Measurements from ENCODE around the gene ADAM12.

The ADAM12 gene

GRCh38 chr10:126034586-126034985 is 353.7 kb downstream of the ADAM12 start:
- DNase-seq (ENCODE audit: low read depth, low spot score), result no peak
- ChIA-PET POLR2A (no interaction called here), CTCF (no interaction called here)
- no peak overlapping the region for H3K4me3 ChIP-seq (ENCODE audit: low read depth, low read length)
- TF ChIP-seq, protein P1, sequence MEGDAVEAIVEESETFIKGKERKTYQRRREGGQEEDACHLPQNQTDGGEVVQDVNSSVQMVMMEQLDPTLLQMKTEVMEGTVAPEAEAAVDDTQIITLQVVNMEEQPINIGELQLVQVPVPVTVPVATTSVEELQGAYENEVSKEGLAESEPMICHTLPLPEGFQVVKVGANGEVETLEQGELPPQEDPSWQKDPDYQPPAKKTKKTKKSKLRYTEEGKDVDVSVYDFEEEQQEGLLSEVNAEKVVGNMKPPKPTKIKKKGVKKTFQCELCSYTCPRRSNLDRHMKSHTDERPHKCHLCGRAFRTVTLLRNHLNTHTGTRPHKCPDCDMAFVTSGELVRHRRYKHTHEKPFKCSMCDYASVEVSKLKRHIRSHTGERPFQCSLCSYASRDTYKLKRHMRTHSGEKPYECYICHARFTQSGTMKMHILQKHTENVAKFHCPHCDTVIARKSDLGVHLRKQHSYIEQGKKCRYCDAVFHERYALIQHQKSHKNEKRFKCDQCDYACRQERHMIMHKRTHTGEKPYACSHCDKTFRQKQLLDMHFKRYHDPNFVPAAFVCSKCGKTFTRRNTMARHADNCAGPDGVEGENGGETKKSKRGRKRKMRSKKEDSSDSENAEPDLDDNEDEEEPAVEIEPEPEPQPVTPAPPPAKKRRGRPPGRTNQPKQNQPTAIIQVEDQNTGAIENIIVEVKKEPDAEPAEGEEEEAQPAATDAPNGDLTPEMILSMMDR (IDR thresholded peaks at IDR 0.05; ENCODE audit: insufficient read depth, low read length, missing control alignments), result no peak

DNA sequence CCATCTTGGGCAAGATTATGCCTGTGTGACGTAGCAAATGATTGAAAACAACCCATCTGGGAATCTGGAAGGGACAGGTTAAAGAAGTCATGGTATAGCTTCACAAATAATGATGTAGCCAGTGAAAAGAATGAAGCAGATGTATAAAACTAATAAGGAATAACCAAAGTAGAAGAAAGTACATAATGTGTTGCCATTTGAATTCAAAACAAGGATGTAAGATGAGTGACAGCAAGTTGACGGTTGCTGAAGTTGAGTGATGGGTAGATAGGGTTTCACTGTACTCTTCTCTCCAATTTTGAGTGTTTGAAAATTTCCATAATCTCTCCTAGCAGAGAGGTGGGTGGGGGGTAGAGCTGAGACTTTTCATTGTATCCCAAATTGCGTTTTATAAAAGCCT is 358.3 kb downstream of the ADAM12 start:
- TF ChIP-seq, protein P1 (IDR thresholded peaks at IDR 0.05; ENCODE audit: insufficient read depth, low read length, missing control alignments), result no peak
- no peak overlapping the region for H3K4me3 ChIP-seq (ENCODE audit: low read depth, low read length)
- DNase-seq (ENCODE audit: low read depth, low spot score), result no peak
- ChIA-PET POLR2A (no interaction called here), CTCF (interaction anchor here (1.3 kb wide), 2 partner anchors 10 to 43 kb away, joined by 3 read pairs; no protein-coding TSS in a partner anchor)

DNA sequence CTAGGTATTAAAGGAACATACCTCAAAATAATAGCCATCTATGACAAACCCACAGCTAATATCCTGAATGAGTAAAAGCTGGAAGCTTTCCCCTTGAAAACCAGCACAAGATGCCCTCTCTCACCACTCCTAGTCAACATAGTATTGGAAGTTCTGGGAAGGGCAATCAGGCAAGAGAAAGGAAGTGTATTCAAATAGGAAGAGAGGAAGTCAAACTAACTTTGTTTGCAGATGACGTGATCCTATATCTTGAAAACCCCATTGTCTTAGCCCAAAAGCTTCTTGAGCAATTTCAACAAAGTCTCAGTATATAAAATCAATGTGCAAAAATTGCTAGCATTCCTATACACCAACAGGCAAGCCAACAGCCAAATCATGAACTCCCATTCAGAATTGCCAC is 360.6 kb downstream of the ADAM12 start:
- TF ChIP-seq, protein P1 (IDR thresholded peaks at IDR 0.05; ENCODE audit: insufficient read depth, low read length, missing control alignments), result no peak
- DNase-seq (ENCODE audit: low read depth, low spot score), result no peak
- CTCF ChIA-PET, result interaction anchor here (0.7 kb wide), 1 partner anchor 14 kb away, joined by 4 read pairs; no protein-coding TSS in a partner anchor
- no peak overlapping the region for H3K4me3 ChIP-seq (ENCODE audit: low read depth, low read length)
- POLR2A ChIA-PET, result no interaction called here

DNA sequence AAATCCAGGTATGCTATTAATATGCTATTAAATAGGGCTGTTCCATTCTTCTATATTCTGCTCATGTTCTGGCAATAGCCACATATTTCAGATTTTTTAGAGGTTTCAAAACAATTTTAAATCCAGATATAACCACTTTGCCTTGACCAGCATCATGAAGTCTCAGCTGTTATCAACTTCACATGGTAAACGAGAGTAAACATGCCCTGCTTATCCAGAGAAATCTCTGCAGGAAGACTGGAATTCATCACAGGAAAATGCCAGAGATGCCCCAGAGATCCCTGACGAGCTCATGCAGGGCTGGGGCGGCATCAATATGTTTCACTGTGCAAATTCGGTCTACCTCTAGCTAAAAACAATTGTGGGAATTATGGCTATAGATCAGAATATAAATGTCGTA is 365.4 kb downstream of the ADAM12 start:
- CTCF ChIA-PET, result no interaction called here
- no peak overlapping the region for H3K4me3 ChIP-seq (ENCODE audit: low read depth, low read length)

GRCh38 chr10:126021833-126022500 is 366.3 kb downstream of the ADAM12 start:
- ChIA-PET CTCF (interaction anchor here (0.9 to 1.3 kb wide), 3 partner anchors 9 to 86 kb away, joined by 3 to 4 read pairs (median 3); no protein-coding TSS in a partner anchor), POLR2A (no interaction called here)
- no peak for DNase-seq (ENCODE audit: low read depth, low spot score)
- H3K4me3 ChIP-seq (ENCODE audit: low read depth, low read length), result no peak overlapping the region
- TF ChIP-seq, protein P1 (IDR thresholded peaks at IDR 0.05; ENCODE audit: insufficient read depth, low read length, missing control alignments), result no peak

More for the DNA sequence above, 365.4 kb downstream of the ADAM12 start:
- TF ChIP-seq, protein P1 (IDR thresholded peaks at IDR 0.05; ENCODE audit: insufficient read depth, low read length, missing control alignments), result no peak
- no peak for DNase-seq (ENCODE audit: low read depth, low spot score)
- POLR2A ChIA-PET, result no interaction called here

DNA sequence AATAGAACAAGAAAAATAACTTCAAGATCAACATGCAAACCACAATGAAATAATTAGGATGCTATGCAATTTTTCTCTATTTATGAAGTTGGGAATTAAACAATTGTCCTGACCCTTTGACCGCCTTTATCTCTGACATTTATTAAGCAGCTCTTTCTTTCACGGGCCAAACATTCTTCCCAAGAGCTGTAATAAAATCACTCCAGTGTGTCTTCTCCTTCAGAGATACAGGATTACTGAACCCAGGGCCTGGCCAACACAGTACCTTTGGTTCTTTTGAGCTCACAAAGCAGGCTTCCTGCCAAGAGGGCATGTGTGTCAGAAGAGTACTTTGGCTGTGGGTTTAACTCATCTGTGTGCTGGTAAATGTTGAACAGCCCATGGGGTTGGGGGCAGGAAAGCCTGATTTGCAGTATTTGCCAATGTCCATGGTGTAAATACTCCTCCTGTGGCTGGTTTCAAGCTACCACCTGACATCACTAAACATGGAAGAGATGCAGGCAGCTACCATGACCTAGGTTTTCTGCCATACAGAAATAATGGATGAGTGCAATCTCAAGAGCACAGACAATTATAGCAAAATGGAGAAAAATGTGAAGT is 370.2 kb downstream of the ADAM12 start:
- ChIA-PET POLR2A (interaction anchor here (1.2 kb wide), 1 partner anchor 41 kb away, joined by 3 read pairs; no protein-coding TSS in a partner anchor), CTCF (interaction anchor here (1.0 to 1.3 kb wide), 3 partner anchors 11 to 134 kb away, joined by 3 to 4 read pairs (median 3); no protein-coding TSS in a partner anchor)
- no peak overlapping the region for H3K4me3 ChIP-seq (ENCODE audit: low read depth, low read length)
- no peak for DNase-seq (ENCODE audit: low read depth, low spot score)
- TF ChIP-seq, protein P1 (IDR thresholded peaks at IDR 0.05; ENCODE audit: insufficient read depth, low read length, missing control alignments), result no peak

Data from AG04449 (cell line).